ENCODE results near the gene TMEM259. TPM values are rescaled to one million over a fixed set of nuclear protein-coding genes. Genes with fewer than 3 reads are reported as not detected.

Gene TMEM259
- total RNA-seq, 1 experiment from 2014 or later: 171 TPM

DNA sequence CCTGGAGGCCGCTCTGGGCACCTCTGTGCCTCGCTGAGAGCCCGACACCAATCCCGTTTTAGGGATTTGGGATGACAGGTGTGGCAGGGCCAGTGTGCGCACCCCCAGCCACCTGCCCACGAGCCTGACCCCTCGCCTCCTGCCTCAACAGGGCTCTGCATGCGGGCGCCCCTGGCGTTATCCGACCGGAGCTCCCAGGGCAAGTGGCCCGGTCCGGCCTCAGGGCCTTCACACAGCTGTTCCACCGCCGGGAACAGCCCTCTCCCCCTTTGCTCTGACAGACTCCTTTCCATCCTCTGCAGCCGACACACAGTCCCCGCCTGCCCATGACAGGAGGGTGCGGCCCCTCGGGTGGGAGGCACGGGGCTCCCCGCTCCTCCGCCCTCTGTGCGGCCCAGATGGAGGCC lies 43.9 kb downstream of the TMEM259 start:
- Histone ChIP-seq H3K9me3 (ENCODE audit: control insufficient read depth, low read depth, low read length) (no peaks in the 10 kb centered on the region), H2AK5ac (ENCODE audit: insufficient read length, low read length) (no peak overlapping the region), H4K8ac (replicated peaks; ENCODE audit: insufficient read length, low read depth, low read length) (no peak overlapping the region), H3K4ac (ENCODE audit: low read depth, low read length) (no peak overlapping the region), H3K14ac (ENCODE audit: insufficient read depth, low read length) (no peak overlapping the region; the same call in 1 of the 2 replicates), H2BK20ac (ENCODE audit: low read depth, low read length, poor library complexity, severe bottlenecking) (no peak overlapping the region), H3K27ac (ENCODE audit: insufficient read length, low read depth, low read length) (no peak overlapping the region), H4K5ac (ENCODE audit: insufficient read length, low read depth, low read length) (no peak overlapping the region), H3T11ph (ENCODE audit: low read length) (no peak overlapping the region), H3K27me3 (ENCODE audit: insufficient read depth, low read length) (no peaks in the 10 kb centered on the region), H3K18ac (ENCODE audit: insufficient read length, low read depth, low read length) (no peak overlapping the region), H3K4me2 (ENCODE audit: insufficient read depth, insufficient read length, low read length) (no peak overlapping the region), H2BK15ac (ENCODE audit: low read depth, low read length) (no peak overlapping the region), H4K91ac (ENCODE audit: insufficient read length, low read depth, low read length) (no peak overlapping the region), H3K79me1 (ENCODE audit: insufficient read depth, low read depth, low read length, poor library complexity, severe bottlenecking) (no peaks in the 10 kb centered on the region), H2BK12ac (ENCODE audit: insufficient read length, low read depth, low read length) (no peak overlapping the region), H3K56ac (ENCODE audit: insufficient read length, low read depth, low read length) (no peak overlapping the region), H3K79me2 (ENCODE audit: insufficient read depth, low read length) (no peaks in the 10 kb centered on the region), H3K23ac (ENCODE audit: insufficient read length, low read depth, low read length) (no peak overlapping the region), H4K20me1 (ENCODE audit: control insufficient read depth, insufficient read depth, insufficient read length) (no peaks in the 10 kb centered on the region), H3K9ac (ENCODE audit: extremely low read depth, insufficient read length, low read length) (no peak overlapping the region), H2BK120ac (ENCODE audit: low read depth, low read length, poor library complexity, severe bottlenecking) (no peak overlapping the region), H2AFZ (ENCODE audit: low read length) (no peak overlapping the region), H2BK5ac (ENCODE audit: insufficient read length, low read length) (no peak overlapping the region), H3K23me2 (ENCODE audit: insufficient read length, low read depth, low read length, poor library complexity, severe bottlenecking) (no peaks in the 10 kb centered on the region), H3K4me1 (ENCODE audit: insufficient read depth, low read length) (no peaks in the 10 kb centered on the region)
- no CpG with 5 or more reads among the region's 24 CpGs for WGBS (ENCODE audit: extremely low coverage, insufficient read length, low lambda C conversion rate)
- Mint-ChIP-seq H3K9me3 (no peaks in the 10 kb centered on the region), H3K27me3 (ENCODE audit: low read depth) (no peaks in the 10 kb centered on the region), H3K4me3 (no peak overlapping the region), H3K27ac (no peak overlapping the region), H3K4me1 (peaks cover 2 to 26% of the 10 kb centered on the region in 2 experiments), H3K36me3 (ENCODE audit: insufficient read depth in 1 of 3, low read depth in 3 of 3) (peaks cover 5 to 7% (median 6%) of the 10 kb centered on the region in 3 experiments)
- TF ChIP-seq, protein P1, sequence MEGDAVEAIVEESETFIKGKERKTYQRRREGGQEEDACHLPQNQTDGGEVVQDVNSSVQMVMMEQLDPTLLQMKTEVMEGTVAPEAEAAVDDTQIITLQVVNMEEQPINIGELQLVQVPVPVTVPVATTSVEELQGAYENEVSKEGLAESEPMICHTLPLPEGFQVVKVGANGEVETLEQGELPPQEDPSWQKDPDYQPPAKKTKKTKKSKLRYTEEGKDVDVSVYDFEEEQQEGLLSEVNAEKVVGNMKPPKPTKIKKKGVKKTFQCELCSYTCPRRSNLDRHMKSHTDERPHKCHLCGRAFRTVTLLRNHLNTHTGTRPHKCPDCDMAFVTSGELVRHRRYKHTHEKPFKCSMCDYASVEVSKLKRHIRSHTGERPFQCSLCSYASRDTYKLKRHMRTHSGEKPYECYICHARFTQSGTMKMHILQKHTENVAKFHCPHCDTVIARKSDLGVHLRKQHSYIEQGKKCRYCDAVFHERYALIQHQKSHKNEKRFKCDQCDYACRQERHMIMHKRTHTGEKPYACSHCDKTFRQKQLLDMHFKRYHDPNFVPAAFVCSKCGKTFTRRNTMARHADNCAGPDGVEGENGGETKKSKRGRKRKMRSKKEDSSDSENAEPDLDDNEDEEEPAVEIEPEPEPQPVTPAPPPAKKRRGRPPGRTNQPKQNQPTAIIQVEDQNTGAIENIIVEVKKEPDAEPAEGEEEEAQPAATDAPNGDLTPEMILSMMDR (conservative IDR thresholded peaks at IDR 0.05): no peak
- no peak for DNase-seq

Measured in H9 (cell line).